ENCODE results near the gene TCTN2. TPM values are rescaled to one million over a fixed set of nuclear protein-coding genes. Genes with fewer than 3 reads are reported as not detected.

The TCTN2 gene
- total and polyA plus RNA-seq, 2 donors (not counting 1 experiment from before 2014, with no cell fraction given) = 7.9 to 14.8 TPM

DNA sequence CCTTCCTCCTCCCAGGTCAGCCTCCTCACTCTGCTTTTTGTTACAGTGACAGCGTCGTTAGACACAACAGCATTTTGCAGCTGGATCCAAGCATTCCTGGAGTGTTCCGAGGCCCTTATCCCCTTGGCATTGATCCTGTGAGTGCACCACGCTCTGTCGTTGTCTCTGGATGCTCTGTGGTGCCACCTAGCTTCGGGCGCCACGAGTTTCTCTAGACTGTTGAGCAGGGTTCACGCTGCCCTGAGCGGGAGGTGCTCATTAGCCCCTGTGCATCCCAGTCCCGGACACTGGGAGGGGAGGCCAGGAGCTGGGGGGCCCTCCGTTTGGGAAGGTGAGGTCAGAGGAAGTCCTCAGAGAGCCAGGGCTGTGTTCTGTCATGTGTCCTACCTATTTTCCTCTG, 73.9 kb downstream of the TCTN2 start:
- no peaks in the 10 kb centered on the region for H3K79me2 ChIP-seq (ENCODE audit: control insufficient read depth, insufficient read depth, low read length)
- no peak overlapping the region for H3K4me3 ChIP-seq (replicated peaks in 1 of 4; ENCODE audit: control extremely low read depth in 1 of 4, insufficient read depth in 1 of 4, low read depth in 3 of 4, low read length in 4 of 4)
- no peaks in the 10 kb centered on the region for H3K9me3 ChIP-seq (ENCODE audit: control insufficient read depth, insufficient read depth, low read depth, low read length)
- H3K4me1 ChIP-seq (ENCODE audit: control insufficient read depth, extremely low read depth, insufficient read depth, low read length) = no peaks in the 10 kb centered on the region
- H2AFZ ChIP-seq (ENCODE audit: low read length) = no peak overlapping the region
- H3K27me3 ChIP-seq (ENCODE audit: control insufficient read depth, insufficient read depth, low read length) = no peaks in the 10 kb centered on the region
- TF ChIP-seq, protein P1, sequence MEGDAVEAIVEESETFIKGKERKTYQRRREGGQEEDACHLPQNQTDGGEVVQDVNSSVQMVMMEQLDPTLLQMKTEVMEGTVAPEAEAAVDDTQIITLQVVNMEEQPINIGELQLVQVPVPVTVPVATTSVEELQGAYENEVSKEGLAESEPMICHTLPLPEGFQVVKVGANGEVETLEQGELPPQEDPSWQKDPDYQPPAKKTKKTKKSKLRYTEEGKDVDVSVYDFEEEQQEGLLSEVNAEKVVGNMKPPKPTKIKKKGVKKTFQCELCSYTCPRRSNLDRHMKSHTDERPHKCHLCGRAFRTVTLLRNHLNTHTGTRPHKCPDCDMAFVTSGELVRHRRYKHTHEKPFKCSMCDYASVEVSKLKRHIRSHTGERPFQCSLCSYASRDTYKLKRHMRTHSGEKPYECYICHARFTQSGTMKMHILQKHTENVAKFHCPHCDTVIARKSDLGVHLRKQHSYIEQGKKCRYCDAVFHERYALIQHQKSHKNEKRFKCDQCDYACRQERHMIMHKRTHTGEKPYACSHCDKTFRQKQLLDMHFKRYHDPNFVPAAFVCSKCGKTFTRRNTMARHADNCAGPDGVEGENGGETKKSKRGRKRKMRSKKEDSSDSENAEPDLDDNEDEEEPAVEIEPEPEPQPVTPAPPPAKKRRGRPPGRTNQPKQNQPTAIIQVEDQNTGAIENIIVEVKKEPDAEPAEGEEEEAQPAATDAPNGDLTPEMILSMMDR (conservative IDR thresholded peaks at IDR 0.05 in 1 of 2, IDR thresholded peaks at IDR 0.05 in 1 of 2; ENCODE audit: low read depth in 1 of 2, low read length in 2 of 2) = peak in 1 of 2 donors; percentile 18
- no peak for TF ChIP-seq EZH2 (IDR thresholded peaks at IDR 0.05; ENCODE audit: low read length, missing control alignments)
- H3K36me3 ChIP-seq (ENCODE audit: control insufficient read depth, insufficient read depth, low read length) = peaks cover 15% of the 10 kb centered on the region
- H4K20me1 ChIP-seq (ENCODE audit: control insufficient read depth, extremely low read depth, insufficient read depth, low read length) = no peaks in the 10 kb centered on the region
- H3K27ac ChIP-seq (ENCODE audit: insufficient read depth, low read length) = no peak overlapping the region
- DNase-seq (ENCODE audit: low read depth in 2 of 2) = no peak
- H3K9ac ChIP-seq (ENCODE audit: insufficient read depth, low read length) = no peak overlapping the region
- H3K4me2 ChIP-seq (ENCODE audit: extremely low read depth, insufficient read depth, low read length) = no peak overlapping the region

DNA sequence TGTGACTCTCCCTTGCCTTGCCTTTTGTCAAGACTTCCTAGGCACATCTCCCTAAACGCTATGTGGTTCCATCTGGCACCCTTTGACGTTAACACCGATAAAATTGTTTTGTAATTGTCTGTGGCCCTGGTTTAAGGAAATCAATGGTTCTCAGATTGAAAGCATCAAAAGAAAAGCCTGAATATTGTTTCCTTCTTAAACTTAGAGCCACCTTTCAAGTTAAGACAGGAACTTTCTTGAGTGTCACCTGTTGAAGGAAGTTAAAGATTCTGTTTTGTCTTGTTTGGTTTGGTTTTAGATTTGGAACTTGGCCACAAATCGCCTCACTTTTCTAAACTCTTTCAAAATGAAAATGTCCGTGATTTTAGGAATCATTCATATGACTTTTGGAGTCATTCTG, 76.4 kb downstream of the TCTN2 start:
- Histone ChIP-seq H3K27ac (ENCODE audit: insufficient read depth, low read length) (no peak overlapping the region), H3K4me2 (ENCODE audit: extremely low read depth, insufficient read depth, low read length) (peak overlapping the region; percentile 32), H3K79me2 (ENCODE audit: control insufficient read depth, insufficient read depth, low read length) (no peaks in the 10 kb centered on the region), H4K20me1 (ENCODE audit: control insufficient read depth, extremely low read depth, insufficient read depth, low read length) (no peaks in the 10 kb centered on the region), H3K4me3 (replicated peaks in 1 of 4; ENCODE audit: control extremely low read depth in 1 of 4, insufficient read depth in 1 of 4, low read depth in 3 of 4, low read length in 4 of 4) (no peak overlapping the region), H3K4me1 (ENCODE audit: control insufficient read depth, extremely low read depth, insufficient read depth, low read length) (no peaks in the 10 kb centered on the region), H3K27me3 (ENCODE audit: control insufficient read depth, insufficient read depth, low read length) (no peaks in the 10 kb centered on the region), H3K36me3 (ENCODE audit: control insufficient read depth, insufficient read depth, low read length) (peaks cover 13% of the 10 kb centered on the region), H2AFZ (ENCODE audit: low read length) (no peak overlapping the region), H3K9me3 (ENCODE audit: control insufficient read depth, insufficient read depth, low read depth, low read length) (no peaks in the 10 kb centered on the region), H3K9ac (ENCODE audit: insufficient read depth, low read length) (no peak overlapping the region)
- DNase-seq (ENCODE audit: low read depth in 2 of 2) = no peak
- no peak for TF ChIP-seq EZH2 (IDR thresholded peaks at IDR 0.05; ENCODE audit: low read length, missing control alignments)
- TF ChIP-seq, protein P1 (conservative IDR thresholded peaks at IDR 0.05 in 1 of 2, IDR thresholded peaks at IDR 0.05 in 1 of 2; ENCODE audit: low read depth in 1 of 2, low read length in 2 of 2) = no peak

DNA sequence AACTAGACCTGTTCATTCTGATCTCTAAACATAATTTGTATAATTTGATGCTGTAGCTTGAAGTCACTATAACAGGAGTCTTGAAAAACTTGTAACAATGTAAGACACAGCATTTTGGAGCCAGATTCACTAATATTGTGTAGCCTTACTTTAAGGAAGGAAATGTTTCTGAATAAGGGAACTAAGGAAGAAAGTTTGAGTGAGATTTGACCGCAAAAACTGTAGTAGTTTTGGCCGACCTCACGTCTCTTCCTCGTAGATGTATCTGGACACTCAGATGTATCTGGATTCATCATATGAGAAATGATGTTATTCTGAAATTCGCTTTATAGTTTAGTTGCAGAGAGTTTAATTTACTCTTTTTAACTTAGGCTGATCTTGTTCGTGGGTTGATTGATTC, 77.2 kb downstream of the TCTN2 start:
- H4K20me1 ChIP-seq (ENCODE audit: control insufficient read depth, extremely low read depth, insufficient read depth, low read length) = no peaks in the 10 kb centered on the region
- TF ChIP-seq, protein P1 (conservative IDR thresholded peaks at IDR 0.05 in 1 of 2, IDR thresholded peaks at IDR 0.05 in 1 of 2; ENCODE audit: low read depth in 1 of 2, low read length in 2 of 2) = no peak
- TF ChIP-seq EZH2 (IDR thresholded peaks at IDR 0.05; ENCODE audit: low read length, missing control alignments) = no peak

More for the DNA sequence above, 77.2 kb downstream of the TCTN2 start:
- Histone ChIP-seq H3K4me1 (ENCODE audit: control insufficient read depth, extremely low read depth, insufficient read depth, low read length) (no peaks in the 10 kb centered on the region), H3K9ac (ENCODE audit: insufficient read depth, low read length) (no peak overlapping the region), H3K4me2 (ENCODE audit: extremely low read depth, insufficient read depth, low read length) (no peak overlapping the region), H3K79me2 (ENCODE audit: control insufficient read depth, insufficient read depth, low read length) (no peaks in the 10 kb centered on the region), H3K4me3 (replicated peaks in 1 of 4; ENCODE audit: control extremely low read depth in 1 of 4, insufficient read depth in 1 of 4, low read depth in 3 of 4, low read length in 4 of 4) (no peak overlapping the region), H3K36me3 (ENCODE audit: control insufficient read depth, insufficient read depth, low read length) (peaks cover 12% of the 10 kb centered on the region), H2AFZ (ENCODE audit: low read length) (no peak overlapping the region), H3K27me3 (ENCODE audit: control insufficient read depth, insufficient read depth, low read length) (no peaks in the 10 kb centered on the region), H3K27ac (ENCODE audit: insufficient read depth, low read length) (no peak overlapping the region), H3K9me3 (ENCODE audit: control insufficient read depth, insufficient read depth, low read depth, low read length) (no peaks in the 10 kb centered on the region)
- DNase-seq (ENCODE audit: low read depth in 2 of 2) = no peak

Measured in fibroblast of lung (primary cell).